Measurements from ENCODE around the gene TBPL1.

- TF ChIP-seq CTCF (IDR thresholded peaks at IDR 0.05), result no peak
- TF ChIP-seq POLR2A (IDR thresholded peaks at IDR 0.05), result no peak
These were observed 12.9 kb downstream of the TBPL1 start for GRCh38 chr6:133965817-133966360.
